Activated naive CD8-positive, alpha-beta T cell (primary cell): ENCODE results near the gene ANXA10.

Experiments used
- H3K27ac Mint-ChIP-seq: one replicate; pipeline ENCODE4 v1.8.0; 2021; ENCODE audit warnings: mixed read lengths
- H3K27me3 Mint-ChIP-seq: one replicate; pipeline ENCODE4 v1.8.0; 2021; ENCODE audit warnings: mixed read lengths
- H3K36me3 Mint-ChIP-seq: one replicate; pipeline ENCODE4 v1.8.0; 2021; ENCODE audit warnings: mixed read lengths
- H3K4me1 Mint-ChIP-seq: one replicate; pipeline ENCODE4 v1.8.0; 2021; ENCODE audit warnings: low read depth, mixed read lengths
- H3K4me3 Mint-ChIP-seq: one replicate; pipeline ENCODE4 v1.8.0; 2021; ENCODE audit warnings: mild to moderate bottlenecking, mixed read lengths
- H3K9me3 Mint-ChIP-seq: one replicate; pipeline ENCODE4 v1.8.0; 2021; ENCODE audit warnings: low read depth, mixed read lengths

ANXA10 gene

GRCh38 chr4:168218645-168219044 is 126.3 kb downstream of the ANXA10 start:
- Mint-ChIP-seq H3K36me3 (peaks cover 61% of the 10 kb centered on the region), H3K27me3 (no peaks in the 10 kb centered on the region), H3K27ac (peak overlapping the region; percentile 42), H3K9me3 (peaks cover 24% of the 10 kb centered on the region), H3K4me3 (no peak overlapping the region), H3K4me1 (no peaks in the 10 kb centered on the region)

DNA sequence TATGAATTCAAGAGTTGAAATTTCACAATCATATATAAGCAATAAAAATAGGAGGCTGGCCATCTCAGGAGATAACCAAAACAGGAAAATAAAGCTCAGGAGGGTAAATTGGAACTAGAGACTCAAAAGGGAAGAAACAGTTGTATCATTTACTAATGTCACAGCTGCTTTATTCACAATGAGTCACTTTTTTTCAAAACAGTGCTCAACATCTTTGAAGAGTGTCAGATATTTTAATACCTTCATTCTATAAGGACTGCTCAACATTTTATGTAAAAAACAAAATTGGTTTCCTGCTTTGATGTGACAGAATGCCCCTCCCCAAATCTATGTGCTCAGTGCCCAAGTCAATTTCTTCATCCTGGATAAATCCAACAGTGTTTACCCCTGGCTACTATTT is 128.6 kb downstream of the ANXA10 start:
- Mint-ChIP-seq H3K27me3 (no peaks in the 10 kb centered on the region), H3K27ac (no peak overlapping the region), H3K4me3 (no peak overlapping the region), H3K4me1 (no peaks in the 10 kb centered on the region), H3K9me3 (peaks cover 19% of the 10 kb centered on the region), H3K36me3 (peaks cover 54% of the 10 kb centered on the region)

GRCh38 chr4:168221301-168221700 is 129.0 kb downstream of the ANXA10 start:
- peaks cover 50% of the 10 kb centered on the region for H3K36me3 Mint-ChIP-seq
- no peak overlapping the region for H3K4me3 Mint-ChIP-seq
- H3K27me3 Mint-ChIP-seq = no peaks in the 10 kb centered on the region
- H3K27ac Mint-ChIP-seq = no peak overlapping the region
- peaks cover 17% of the 10 kb centered on the region for H3K9me3 Mint-ChIP-seq
- H3K4me1 Mint-ChIP-seq = no peaks in the 10 kb centered on the region
